NCI-H460 (cell line): ENCODE measurements around the gene CREB5. TPM values are rescaled to one million over a fixed set of nuclear protein-coding genes. Genes with fewer than 3 reads are reported as not detected.
"Not testable (repeated sequence)": the region's sequence is repeated elsewhere in the genome, so short reads cannot be mapped to it uniquely, and the experiment has no call there.

ENCODE experiments used
- DNase-seq: peaks from one replicate; pipeline ENCODE4 v3.0.0-alpha.2; 2016; ENCODE audit warnings: low read depth; ENCODE audit errors: extremely low read depth
- total RNA-seq: library from RNA; depleted of rRNA; stranded (reverse); fragments of >200 nt; shearing (Covaris generic); gene quantifications from 2 replicates; pipeline ENCODE4 v1.2.3, GENCODE V29; 2014

The CREB5 gene
- total RNA-seq, 1 experiment from 2014 or later = 26.1 TPM

- no peak for DNase-seq
These were observed 381.2 kb downstream of the CREB5 start for GRCh38 chr7:28793381-28794085.

DNA sequence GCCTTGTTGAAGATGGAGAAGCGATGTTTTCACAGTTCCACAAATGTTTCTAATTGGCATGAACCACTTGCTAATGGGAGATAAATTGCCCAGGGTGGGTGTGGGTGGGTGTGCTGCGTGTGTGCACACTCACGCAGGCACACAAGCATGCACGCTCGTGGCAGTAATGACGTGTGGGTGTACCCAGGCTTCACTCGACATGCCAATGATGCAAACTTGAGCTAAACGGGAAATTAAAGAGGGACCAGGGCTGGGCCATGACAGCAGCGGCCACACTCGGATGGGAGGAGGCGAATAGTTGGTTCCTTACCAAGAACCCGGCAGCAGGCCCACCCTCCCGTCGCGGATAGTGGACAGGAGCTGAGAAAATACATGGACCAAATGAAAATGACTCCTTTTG is 386.0 kb downstream of the CREB5 start:
- no peak for DNase-seq

DNA sequence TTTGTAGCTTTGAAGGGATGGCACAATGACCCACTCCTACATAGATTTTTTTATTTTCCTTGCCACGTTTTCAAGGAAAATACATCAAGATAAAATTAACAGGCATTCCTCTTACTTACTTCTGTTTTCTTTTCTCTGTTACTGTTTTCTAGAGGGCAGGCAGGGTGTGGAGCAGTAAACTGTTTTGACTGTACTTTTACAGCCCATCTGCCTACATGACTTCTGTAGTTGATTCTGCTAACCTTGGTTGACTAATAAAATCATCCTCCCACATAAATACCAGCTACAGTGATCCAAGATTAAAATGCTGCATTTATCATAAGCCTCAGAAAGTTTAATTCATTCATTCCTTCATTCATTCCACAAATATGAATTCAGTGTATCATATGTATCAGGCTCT is 387.3 kb downstream of the CREB5 start:
- DNase-seq = no peak

- no peak for DNase-seq
These were observed 387.8 kb downstream of the CREB5 start for GRCh38 chr7:28800150-28800549.

- DNase-seq = no peak
These were observed 390.1 kb downstream of the CREB5 start for GRCh38 chr7:28802450-28802849.

DNA sequence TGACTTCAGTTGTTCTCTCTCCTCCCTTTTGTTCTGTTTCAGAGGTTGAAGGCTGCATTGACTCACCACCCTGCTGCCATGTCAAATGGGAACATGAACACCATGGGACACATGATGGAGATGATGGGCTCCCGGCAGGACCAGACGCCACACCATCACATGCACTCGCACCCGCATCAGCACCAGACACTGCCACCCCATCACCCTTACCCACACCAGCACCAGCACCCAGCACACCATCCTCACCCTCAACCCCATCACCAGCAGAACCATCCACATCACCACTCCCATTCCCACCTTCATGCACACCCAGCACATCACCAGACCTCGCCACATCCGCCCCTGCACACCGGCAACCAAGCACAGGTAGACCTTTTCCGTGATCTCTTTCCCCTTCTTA is 391.8 kb downstream of the CREB5 start:
- no peak for DNase-seq

- DNase-seq = no peak
These were observed 392.7 kb downstream of the CREB5 start for GRCh38 chr7:28804990-28805389.

DNA sequence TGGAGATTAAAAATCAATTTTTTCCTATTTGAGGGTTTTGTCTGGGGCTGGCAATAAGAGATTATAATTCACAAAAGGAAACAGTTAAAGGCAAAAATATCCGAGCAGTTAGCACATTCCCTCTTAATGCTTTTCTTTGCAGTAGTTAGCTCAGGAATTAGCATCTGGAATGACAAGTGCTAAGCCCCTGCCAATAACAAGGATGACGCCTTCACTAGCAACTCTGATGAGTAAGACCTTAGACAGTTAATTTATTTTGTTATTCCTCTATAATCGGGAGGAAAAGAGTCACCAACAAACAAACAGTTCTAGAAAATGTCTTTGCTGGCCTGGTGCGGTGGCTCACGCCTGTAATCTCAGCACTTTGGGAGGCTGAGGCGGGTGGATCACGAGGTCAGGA is 394.5 kb downstream of the CREB5 start:
- no peak for DNase-seq

GRCh38 chr7:28807396-28807994 is 395.2 kb downstream of the CREB5 start:
- no peak for DNase-seq

- no peak for DNase-seq
These were observed 396.6 kb downstream of the CREB5 start for GRCh38 chr7:28808796-28809533.

DNA sequence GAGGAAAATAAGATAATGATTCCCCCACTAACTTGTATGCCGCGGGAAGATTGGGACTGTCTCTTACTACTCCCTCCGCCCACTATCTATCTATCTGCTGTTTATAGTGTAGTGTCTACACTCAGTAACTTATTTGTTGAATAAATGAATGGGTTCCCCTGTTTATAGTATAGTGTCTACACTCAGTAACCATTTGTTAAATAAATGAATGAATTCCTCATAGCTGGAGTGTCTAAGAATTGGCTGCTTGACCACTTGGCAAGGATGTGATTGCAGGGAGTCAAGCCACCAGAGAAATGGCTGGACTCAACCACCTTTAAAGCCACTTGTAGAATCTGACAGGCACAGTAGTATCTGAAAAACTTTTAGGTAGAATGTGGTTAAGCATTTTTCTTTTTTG is 398.7 kb downstream of the CREB5 start:
- no peak for DNase-seq

- no peak for DNase-seq
These were observed 399.5 kb downstream of the CREB5 start for GRCh38 chr7:28811701-28812430.

GRCh38 chr7:28812616-28813015 is 400.3 kb downstream of the CREB5 start:
- DNase-seq = no peak

DNA sequence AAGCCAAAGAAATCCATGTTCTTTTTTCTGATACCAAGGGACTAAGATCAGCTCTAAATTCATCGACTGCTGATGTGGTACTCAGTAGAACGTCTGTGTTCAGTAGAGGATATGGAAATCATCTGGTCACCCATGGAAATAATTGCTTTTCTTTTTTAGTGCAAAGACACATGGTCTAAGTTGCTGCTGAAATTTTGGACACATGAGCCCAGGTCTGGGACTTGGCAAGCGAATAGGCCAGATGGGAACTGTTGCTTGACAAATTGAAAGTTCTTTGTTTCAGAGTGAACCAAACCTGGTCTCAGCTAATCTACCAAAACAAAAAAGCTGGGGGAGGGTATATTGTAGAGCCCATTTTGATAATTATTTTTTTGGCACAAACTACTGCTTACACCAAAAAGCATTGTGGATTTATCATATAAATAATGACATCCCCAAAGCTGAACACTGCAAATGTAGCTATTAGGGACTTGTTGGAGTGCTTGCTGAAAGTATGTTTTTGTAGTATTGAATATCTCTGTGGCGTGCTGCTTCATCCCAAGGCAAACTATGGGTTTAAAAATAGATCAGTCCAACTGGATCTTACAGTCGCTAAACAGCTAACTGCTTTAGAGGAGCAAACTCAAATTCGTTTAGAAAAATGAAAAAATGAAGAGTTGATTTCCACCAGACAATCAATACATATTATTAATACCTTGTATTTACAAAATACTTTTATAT is 401.1 kb downstream of the CREB5 start:
- DNase-seq = no peak

DNA sequence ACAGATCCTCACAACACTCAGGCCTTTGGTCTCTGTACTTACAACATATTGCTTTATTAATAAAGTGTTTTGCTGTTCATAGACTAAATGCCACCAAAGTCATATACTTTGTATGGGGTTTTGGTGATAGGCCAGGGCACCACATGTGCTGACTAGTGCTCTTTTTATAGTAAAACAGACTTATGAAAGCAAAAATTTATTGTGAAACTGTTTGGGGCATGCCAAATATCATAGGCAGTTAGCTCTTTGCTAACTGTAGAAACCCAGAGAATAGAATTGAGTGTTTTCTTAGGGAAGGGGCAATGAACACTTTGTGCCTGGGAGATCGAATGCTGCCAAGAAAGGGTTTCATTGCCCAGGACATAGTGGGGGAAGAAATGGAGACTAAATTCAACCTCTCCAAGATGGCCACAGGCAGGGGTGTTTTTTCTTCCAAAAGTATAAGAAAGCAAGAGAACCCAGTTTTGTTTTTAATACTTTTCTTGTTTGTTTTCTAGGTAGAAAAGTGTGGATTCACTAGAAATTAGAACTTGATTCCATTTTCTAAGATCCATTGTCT is 403.1 kb downstream of the CREB5 start:
- no peak for DNase-seq

- no peak for DNase-seq
These were observed 403.6 kb downstream of the CREB5 start for GRCh38 chr7:28815928-28816373.

DNA sequence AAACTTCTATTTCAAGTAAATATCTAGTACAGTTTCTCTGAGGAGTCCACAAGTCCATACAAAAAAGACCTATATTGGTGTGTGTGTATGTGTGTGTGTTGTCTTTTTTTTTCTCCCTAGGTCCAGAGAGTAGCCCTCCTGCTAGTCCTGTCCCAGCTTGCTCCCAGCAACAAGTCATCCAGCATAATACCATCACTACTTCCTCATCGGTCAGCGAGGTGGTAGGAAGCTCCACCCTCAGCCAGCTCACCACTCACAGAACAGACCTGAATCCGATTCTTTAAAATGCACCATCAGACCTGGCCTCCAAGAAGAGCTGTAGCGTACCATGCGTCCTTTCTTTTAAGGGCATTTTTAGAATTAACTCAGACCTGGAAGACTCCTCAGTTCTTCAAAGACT is 406.7 kb downstream of the CREB5 start:
- DNase-seq = no peak

DNA sequence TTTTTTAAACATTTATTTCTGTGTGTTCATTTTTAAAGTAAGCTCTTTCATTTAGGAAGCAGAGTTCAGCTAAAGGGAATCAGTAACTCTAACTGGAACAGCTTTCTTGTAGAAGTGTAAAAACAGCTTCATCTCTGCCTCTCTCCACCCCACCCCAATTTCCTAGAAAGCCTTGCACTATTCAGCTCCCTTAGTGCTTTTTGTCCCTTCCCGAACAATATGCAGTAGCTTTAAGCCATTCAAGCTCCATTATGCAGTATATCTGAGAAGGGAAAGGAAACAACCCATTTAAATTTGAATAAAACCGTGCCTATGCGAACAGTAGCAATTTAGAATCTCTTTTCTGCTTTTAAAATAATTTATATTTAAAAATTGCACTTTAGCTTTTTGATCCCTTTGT is 411.3 kb downstream of the CREB5 start:
- DNase-seq = no peak

DNA sequence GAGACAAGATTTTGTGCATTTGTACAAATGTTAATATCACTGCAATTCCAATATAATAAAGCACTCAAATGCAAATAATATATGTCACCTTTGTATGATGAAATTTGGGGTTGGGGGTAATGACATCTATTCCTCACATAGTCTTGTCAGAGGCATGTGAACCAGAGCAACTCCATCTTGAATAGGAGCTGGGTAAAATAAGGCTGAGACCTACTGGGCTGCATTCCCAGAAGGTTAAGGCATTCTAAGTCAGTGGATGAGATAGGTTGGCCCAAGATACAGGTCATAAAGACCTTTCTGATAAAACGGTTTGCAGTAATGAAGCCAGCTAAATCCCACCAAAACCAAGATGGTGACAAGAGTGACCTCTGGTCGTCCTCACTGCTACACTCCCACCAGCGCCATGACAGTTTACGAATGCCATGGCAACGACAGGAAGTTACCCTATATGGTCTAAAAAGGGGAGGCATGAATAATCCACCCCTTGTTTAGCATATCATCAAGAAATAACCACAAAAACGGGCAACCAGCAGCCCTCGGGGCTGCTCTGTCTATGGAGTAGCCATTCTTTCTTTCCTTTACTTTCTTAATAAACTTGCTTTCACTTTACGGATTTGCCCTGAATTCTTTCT is 413.6 kb downstream of the CREB5 start:
- not testable (repeated sequence) for DNase-seq

GRCh38 chr7:28830846-28831245 is 418.5 kb downstream of the CREB5 start:
- no peak for DNase-seq
